Measurements from ENCODE around the gene GCNT2. TPM values are rescaled to one million over a fixed set of nuclear protein-coding genes. Genes with fewer than 3 reads are reported as not detected.
"Not testable (repeated sequence)": the region's sequence is repeated elsewhere in the genome, so short reads cannot be mapped to it uniquely, and the experiment has no call there.

GCNT2 gene
- total RNA-seq, 1 experiment from 2014 or later = 33.4 TPM

DNA sequence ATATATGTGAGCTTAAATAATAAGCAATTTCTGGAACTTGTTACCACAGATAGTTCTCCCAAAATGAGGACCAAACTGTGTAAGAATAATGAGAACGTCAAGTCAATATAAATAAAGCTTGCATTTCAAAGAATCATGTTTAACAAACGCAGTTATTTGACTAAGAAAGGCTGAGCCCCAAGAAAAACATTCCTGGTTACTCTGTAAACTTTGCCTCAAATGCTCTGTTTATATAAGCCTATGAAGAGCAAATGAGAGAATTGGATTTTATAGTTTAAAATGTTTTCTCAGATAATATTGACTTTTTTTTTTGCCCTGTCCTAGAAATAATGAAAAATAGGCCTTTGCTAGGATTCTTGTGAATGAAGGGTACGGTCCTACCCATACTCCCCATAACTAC is 91.9 kb downstream of the GCNT2 start:
- Histone ChIP-seq H3K27me3 (ENCODE audit: control insufficient read depth, insufficient read depth, low read length) (no peaks in the 10 kb centered on the region), H3K36me3 (replicated peaks; ENCODE audit: control insufficient read depth, insufficient read depth, low read length) (no peaks in the 10 kb centered on the region; the same call in 1 of the 2 replicates), H3K4me3 (ENCODE audit: insufficient read depth, low read depth, low read length) (no peak overlapping the region)
- DNase-seq = no peak

DNA sequence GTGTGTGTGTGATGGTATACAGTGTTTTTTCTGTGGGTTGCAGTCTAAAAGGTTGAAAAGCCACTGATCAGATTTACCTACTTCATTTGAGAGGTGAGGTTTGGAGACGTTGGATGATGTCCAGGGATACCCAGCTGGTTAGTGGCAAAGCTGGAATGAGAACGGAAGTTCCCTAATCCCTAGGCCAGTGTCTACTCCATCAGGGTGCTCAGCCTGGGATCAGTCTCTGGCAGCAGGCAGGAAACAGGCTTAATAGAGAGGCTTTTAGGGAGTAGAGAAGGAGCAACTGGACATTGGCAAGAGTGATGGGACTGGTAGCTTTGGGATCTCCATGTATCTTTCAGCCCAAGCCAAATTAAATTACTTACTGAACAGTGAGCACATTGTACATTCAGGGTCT is 92.6 kb downstream of the GCNT2 start:
- Histone ChIP-seq H3K4me3 (ENCODE audit: insufficient read depth, low read depth, low read length) (no peak overlapping the region), H3K27me3 (ENCODE audit: control insufficient read depth, insufficient read depth, low read length) (no peaks in the 10 kb centered on the region), H3K36me3 (replicated peaks; ENCODE audit: control insufficient read depth, insufficient read depth, low read length) (no peaks in the 10 kb centered on the region; the same call in 1 of the 2 replicates)
- DNase-seq = no peak

- Histone ChIP-seq H3K4me3 (ENCODE audit: insufficient read depth, low read depth, low read length) (no peak overlapping the region), H3K36me3 (replicated peaks; ENCODE audit: control insufficient read depth, insufficient read depth, low read length) (no peaks in the 10 kb centered on the region; the same call in 1 of the 2 replicates), H3K27me3 (ENCODE audit: control insufficient read depth, insufficient read depth, low read length) (no peaks in the 10 kb centered on the region)
- no peak for DNase-seq
Observed at GRCh38 chr6:10615675-10616074, 94.5 kb downstream of the GCNT2 start.

DNA sequence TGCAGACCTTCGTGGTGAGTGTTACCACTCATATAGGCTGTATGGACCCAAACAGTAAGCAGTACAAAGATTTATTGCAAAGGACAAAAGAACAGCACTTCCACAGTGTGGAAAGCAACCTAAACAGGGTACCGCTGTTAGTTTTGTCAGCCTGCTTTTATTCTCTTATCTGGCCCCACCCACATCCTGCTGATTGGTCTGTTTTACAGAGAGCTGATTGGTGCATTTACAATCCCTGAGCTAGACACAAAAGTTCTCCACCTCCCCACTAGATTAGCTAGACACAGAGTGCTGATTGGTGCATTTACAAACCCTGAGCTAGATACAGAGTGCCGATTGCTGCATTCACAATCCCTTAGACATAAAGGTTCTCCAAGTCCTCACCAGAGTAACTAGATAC is 95.1 kb downstream of the GCNT2 start:
- H3K27me3 ChIP-seq (ENCODE audit: control insufficient read depth, insufficient read depth, low read length); H3K4me3 ChIP-seq (ENCODE audit: insufficient read depth, low read depth, low read length); H3K36me3 ChIP-seq (replicated peaks; ENCODE audit: control insufficient read depth, insufficient read depth, low read length); DNase-seq: not testable (repeated sequence)

DNA sequence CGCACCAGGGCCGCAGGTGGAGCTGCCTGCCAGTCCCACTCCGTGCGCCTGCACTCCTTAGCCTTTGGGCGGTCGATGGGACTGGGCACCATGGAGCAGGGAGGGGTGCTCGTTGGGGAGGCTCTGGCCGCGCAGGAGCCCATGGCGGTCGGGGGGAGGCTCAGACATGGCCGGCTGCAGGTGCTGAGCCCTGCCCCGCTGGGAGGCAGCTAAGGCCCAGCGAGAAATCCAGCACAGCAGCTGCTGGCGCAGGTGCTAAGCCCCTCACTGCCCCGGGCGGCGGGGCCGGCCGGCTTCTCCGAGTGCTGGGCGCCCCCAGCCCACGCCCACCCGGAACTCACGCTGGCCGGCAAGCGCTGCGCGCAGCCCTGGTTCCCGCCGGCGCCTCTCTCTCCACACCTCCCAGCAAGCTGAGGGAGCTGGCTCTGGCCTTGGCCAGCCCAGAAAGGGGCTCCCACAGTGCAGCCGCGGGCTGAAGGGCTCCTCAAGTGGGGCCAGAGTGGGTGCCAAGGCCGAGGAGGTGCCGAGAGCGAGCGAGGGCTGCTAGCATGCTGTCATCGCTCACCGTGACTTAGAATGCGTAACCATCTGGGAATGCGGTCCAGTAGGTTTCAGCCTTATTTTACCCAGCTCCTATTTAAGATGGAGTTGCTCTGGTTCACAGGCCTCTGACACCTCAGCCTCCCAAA is 96.0 kb downstream of the GCNT2 start:
- DNase-seq = no peak

GRCh38 chr6:10618409-10618808 is 97.3 kb downstream of the GCNT2 start:
- no peak overlapping the region for H3K4me3 ChIP-seq (ENCODE audit: insufficient read depth, low read depth, low read length)
- H3K36me3 ChIP-seq (replicated peaks; ENCODE audit: control insufficient read depth, insufficient read depth, low read length) = peaks cover 13% of the 10 kb centered on the region
- no peaks in the 10 kb centered on the region for H3K27me3 ChIP-seq (ENCODE audit: control insufficient read depth, insufficient read depth, low read length)
- no peak for DNase-seq

More for the DNA sequence above, 96.0 kb downstream of the GCNT2 start:
- peaks cover 8% of the 10 kb centered on the region for H3K36me3 ChIP-seq (replicated peaks; ENCODE audit: control insufficient read depth, insufficient read depth, low read length)
- no peak overlapping the region for H3K4me3 ChIP-seq (ENCODE audit: insufficient read depth, low read depth, low read length)
- H3K27me3 ChIP-seq (ENCODE audit: control insufficient read depth, insufficient read depth, low read length) = no peaks in the 10 kb centered on the region

- Histone ChIP-seq H3K27me3 (ENCODE audit: control insufficient read depth, insufficient read depth, low read length) (no peaks in the 10 kb centered on the region), H3K4me3 (ENCODE audit: insufficient read depth, low read depth, low read length) (no peak overlapping the region), H3K36me3 (replicated peaks; ENCODE audit: control insufficient read depth, insufficient read depth, low read length) (peaks cover 18% of the 10 kb centered on the region)
- DNase-seq = no peak
Observed at GRCh38 chr6:10621213-10621612, 100.1 kb downstream of the GCNT2 start.

GRCh38 chr6:10621847-10622246 is 100.7 kb downstream of the GCNT2 start:
- peak; percentile 34 for DNase-seq
- Histone ChIP-seq H3K4me3 (ENCODE audit: insufficient read depth, low read depth, low read length) (no peak overlapping the region), H3K27me3 (ENCODE audit: control insufficient read depth, insufficient read depth, low read length) (no peaks in the 10 kb centered on the region), H3K36me3 (replicated peaks; ENCODE audit: control insufficient read depth, insufficient read depth, low read length) (peaks cover 24% of the 10 kb centered on the region)

- Histone ChIP-seq H3K27me3 (ENCODE audit: control insufficient read depth, insufficient read depth, low read length) (no peaks in the 10 kb centered on the region), H3K4me3 (ENCODE audit: insufficient read depth, low read depth, low read length) (no peak overlapping the region), H3K36me3 (replicated peaks; ENCODE audit: control insufficient read depth, insufficient read depth, low read length) (peaks cover 29% of the 10 kb centered on the region)
- DNase-seq = no peak
Observed at GRCh38 chr6:10624836-10625235, 103.7 kb downstream of the GCNT2 start.

GRCh38 chr6:10626154-10626741 is 105.1 kb downstream of the GCNT2 start:
- DNase-seq = no peak
- no peak overlapping the region for H3K4me3 ChIP-seq (ENCODE audit: insufficient read depth, low read depth, low read length)
- H3K27me3 ChIP-seq (ENCODE audit: control insufficient read depth, insufficient read depth, low read length) = no peaks in the 10 kb centered on the region
- peaks cover 27% of the 10 kb centered on the region for H3K36me3 ChIP-seq (replicated peaks; ENCODE audit: control insufficient read depth, insufficient read depth, low read length)

- no peaks in the 10 kb centered on the region for H3K27me3 ChIP-seq (ENCODE audit: control insufficient read depth, insufficient read depth, low read length)
- no peak for DNase-seq
- H3K36me3 ChIP-seq (replicated peaks; ENCODE audit: control insufficient read depth, insufficient read depth, low read length) = peaks cover 18% of the 10 kb centered on the region
- H3K4me3 ChIP-seq (ENCODE audit: insufficient read depth, low read depth, low read length) = no peak overlapping the region
Observed at GRCh38 chr6:10627800-10628199, 106.6 kb downstream of the GCNT2 start.

DNA sequence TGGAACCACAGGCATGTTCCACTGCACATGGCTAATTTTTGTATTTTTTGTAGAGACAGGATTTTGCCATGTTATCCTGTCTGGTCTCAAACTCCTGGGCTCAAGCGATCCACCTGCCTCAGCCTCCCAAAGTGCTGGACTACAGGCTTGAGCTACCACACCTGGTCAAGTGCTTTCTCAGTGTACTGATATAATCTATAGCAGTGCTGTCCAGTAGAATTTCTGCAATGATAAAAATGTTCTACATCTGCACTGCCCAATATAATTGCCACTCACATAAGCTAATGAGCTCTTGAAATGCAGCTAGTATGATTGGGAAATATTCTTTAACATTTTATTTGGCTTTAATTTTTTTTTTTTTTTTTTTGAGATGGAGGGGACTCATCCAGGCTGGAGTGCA is 109.0 kb downstream of the GCNT2 start:
- Histone ChIP-seq H3K36me3 (replicated peaks; ENCODE audit: control insufficient read depth, insufficient read depth, low read length) (peaks cover 12% of the 10 kb centered on the region), H3K4me3 (ENCODE audit: insufficient read depth, low read depth, low read length) (no peak overlapping the region), H3K27me3 (ENCODE audit: control insufficient read depth, insufficient read depth, low read length) (no peaks in the 10 kb centered on the region)
- DNase-seq = no peak

DNA sequence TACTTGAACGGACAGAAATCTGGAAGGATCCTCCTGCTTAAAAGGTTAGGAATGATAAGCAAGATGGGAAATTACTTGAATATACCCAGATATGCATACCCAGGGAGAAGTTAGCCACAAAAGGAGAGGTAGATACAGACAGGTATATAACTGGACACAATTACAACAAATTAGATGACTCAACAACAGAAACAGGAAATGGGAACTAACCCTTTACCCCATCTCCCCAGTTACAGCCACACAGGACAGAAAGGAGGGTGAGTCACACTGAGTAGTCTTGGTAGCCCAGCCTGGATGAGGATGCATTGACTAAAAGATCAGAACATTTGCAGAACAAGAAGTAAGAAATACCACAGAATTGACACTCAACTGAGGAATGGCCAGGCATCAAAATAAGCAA is 112.1 kb downstream of the GCNT2 start:
- DNase-seq = no peak
- Histone ChIP-seq H3K36me3 (replicated peaks; ENCODE audit: control insufficient read depth, insufficient read depth, low read length) (no peaks in the 10 kb centered on the region; the same call in 1 of the 2 replicates), H3K4me3 (ENCODE audit: insufficient read depth, low read depth, low read length) (no peak overlapping the region), H3K27me3 (ENCODE audit: control insufficient read depth, insufficient read depth, low read length) (no peaks in the 10 kb centered on the region)

DNA sequence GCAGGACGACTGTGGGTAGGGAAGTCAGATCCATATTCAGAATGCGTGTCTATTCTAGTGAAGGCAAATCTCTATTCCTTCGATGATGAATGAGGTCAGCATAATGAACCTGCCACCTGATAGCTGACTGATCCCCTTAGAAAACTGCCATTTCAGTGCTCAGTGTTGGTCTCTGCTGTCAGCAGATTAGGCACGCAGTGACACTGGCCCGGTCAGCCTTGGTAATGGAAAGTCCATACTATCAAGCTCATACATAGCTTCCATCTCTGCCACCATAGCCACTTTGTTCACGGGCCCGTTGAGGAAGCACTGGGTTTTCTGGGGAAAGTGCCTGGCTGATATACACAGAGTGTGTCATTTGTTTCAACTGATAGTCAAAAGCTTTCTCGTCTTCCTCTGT is 119.3 kb downstream of the GCNT2 start:
- Histone ChIP-seq H3K4me3 (ENCODE audit: insufficient read depth, low read depth, low read length) (no peak overlapping the region), H3K27me3 (ENCODE audit: control insufficient read depth, insufficient read depth, low read length) (no peaks in the 10 kb centered on the region), H3K36me3 (replicated peaks; ENCODE audit: control insufficient read depth, insufficient read depth, low read length) (no peaks in the 10 kb centered on the region)
- DNase-seq = no peak

- H3K36me3 ChIP-seq (replicated peaks; ENCODE audit: control insufficient read depth, insufficient read depth, low read length) = no peaks in the 10 kb centered on the region
- no peak for DNase-seq
Observed at GRCh38 chr6:10641528-10641927, 120.4 kb downstream of the GCNT2 start.

More at GRCh38 chr6:10641528-10641927, 120.4 kb downstream of the GCNT2 start:
- no peaks in the 10 kb centered on the region for H3K27me3 ChIP-seq (ENCODE audit: control insufficient read depth, insufficient read depth, low read length)
- H3K4me3 ChIP-seq (ENCODE audit: insufficient read depth, low read depth, low read length) = no peak overlapping the region
